Brain pericyte (primary cell): ENCODE results near the gene PEG3.

Experiments
- DNase-seq: peaks from one replicate; pipeline ENCODE4 v3.0.0-alpha.2; 2012; ENCODE audit warnings: low read depth, low spot score

PEG3 gene

DNA sequence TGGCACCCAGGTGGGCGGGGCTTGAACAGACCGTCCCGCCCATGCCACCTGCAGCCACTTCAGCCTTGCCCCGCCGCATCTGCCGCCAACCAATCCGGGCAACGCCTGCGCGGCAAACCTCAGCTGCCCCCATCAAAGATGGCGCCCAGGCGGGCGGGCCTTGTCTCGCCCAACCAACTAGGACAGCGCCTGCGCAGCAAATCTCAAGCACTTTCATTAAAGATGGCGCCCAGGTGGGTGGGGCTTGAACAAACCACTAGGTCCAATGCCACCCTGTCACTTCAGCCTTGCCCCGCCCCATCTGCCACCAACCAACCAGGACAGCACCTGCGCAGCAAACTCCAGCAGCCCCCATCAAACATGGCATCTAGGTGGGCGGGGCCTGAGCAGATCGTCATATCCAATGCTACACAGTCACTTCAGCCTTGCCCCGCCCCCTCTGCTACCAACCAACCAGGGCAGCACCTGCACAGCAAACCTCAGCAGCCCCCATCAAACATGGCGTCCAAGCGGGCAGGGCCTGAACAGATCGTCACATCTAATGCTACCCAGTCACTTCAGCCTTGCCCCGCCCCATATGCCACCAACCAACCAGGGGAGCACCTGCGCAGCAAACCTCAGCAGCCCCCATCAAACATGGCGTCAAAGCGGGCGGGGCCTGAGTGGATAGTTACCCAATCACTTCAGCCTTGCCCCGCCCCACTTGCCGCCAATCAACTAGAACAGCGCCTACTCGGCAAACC, 1.4 kb downstream of the PEG3 start:
- peak; percentile 84 for DNase-seq

DNA sequence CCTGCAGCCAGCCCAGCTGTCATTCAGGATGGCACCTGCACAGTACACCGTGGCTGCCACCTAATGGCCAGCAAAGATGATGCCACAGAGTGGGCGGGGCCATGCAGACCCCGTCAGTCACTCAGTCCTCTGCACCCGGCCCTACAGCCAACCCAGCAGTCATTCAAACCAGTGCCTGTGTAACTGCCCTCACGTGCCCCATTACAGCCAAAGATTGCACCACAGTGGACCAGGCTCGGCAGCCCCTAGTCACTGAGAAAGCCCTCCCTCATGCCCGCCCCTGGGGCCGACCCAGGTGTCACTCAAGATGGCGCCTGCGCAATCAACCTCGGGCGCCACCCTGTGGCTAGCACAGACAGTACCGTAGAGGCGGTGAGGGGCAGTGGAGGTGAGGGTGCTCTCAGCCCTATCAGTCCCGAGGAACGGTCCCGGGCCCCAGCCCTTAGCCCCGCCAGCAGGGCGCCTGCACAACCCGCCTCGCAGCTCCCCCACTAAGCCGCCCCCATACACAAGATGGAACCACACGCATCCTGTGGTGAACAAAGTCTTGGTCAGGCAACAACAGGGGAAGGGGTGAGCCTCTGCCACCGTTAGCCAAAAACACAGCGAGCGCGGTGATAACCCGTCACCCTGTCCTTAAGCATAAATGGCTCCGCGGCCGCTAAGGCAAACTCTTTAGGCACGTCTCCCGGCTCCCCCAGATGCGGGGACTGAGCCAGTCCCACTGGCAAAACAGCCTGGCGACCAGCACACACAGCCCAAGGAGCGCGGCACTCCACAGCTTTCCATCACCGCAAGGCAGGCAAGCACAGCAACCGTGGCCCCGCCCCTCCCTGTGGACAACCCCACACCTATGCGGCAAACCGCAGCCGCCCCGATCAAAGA, 2.3 kb downstream of the PEG3 start:
- DNase-seq: peak; percentile 17

DNA sequence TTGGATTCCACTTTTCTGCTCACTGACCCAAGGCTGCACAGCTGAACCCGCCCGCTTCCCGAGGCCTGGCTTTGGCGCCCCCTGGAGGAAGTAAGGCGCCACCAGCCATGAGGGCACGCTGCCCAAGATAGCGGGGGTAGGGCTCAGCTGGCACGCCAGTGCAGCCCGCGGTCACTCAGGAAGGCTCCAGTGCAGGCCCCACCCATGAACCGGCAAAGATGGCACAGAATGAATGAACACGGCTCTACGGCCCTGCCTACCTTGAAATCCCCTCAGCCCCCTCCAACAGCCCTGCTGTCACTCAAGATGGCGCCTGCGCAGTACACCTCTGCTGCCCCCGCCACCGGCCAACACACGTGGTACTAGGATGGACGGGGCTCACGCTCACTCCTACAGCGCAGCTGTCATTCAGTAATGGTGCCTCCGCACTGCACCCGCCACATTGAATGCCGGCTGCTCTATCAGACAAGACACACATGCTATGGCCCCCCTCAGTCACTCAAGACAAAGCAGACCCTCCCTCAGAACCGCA, 3.0 kb downstream of the PEG3 start:
- DNase-seq: no peak

DNA sequence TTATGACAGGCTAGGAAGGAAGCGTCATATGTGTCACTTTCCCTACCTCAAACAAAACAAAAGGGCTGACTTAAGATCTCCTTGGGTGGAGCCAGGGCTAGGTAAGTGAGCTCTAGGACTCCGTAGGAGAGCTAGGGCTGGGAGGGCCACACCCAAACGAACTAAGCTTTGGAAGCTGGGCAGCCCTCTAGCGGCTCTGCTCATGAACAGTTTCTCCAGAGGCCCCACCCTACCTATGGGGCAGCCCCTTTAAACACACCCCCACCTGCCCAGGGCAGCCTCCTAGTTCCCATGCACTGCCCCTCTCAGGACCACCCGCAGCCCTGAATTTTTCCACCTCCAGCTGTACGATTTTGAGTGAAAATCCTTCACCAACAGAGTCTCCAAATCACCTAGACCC, 3.5 kb downstream of the PEG3 start:
- DNase-seq: no peak

DNA sequence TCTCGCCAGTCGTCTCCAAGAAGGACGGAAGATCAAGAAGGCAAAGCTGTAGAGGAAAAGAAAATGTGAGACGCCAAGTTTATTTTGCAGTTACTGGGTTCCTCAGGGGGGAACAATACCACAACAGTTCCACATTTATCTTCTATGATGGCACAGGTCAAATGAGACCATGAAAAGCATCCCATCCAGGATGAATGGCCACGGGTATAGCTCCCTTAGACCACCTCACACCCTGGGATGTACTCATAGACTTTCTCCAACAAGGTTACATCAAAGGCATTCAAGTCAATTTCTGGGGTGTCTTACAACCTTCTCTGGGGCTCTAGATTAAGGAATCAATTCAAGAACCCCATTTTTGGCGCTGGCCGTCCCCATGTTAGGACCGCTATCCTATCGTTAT, 4.5 kb downstream of the PEG3 start:
- no peak for DNase-seq

DNA sequence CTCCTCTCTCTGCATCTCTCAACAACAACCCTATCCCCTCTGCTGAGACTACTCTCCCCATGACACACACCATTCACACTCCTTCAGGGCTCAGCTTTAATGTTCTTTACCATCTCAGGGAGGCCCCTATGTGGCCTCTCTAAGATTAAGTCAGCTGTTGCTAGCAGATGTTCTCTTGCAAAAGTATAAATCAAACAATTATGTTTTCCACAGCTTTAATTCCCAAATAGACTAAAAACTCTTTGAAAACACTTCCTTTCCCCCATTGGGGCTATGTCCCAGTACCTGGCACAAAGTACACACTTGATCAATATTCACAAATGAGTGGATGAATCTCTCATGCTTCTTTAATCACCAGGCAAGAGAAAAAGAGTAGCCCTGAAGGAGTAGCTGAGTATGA, 5.1 kb downstream of the PEG3 start:
- DNase-seq: no peak

DNA sequence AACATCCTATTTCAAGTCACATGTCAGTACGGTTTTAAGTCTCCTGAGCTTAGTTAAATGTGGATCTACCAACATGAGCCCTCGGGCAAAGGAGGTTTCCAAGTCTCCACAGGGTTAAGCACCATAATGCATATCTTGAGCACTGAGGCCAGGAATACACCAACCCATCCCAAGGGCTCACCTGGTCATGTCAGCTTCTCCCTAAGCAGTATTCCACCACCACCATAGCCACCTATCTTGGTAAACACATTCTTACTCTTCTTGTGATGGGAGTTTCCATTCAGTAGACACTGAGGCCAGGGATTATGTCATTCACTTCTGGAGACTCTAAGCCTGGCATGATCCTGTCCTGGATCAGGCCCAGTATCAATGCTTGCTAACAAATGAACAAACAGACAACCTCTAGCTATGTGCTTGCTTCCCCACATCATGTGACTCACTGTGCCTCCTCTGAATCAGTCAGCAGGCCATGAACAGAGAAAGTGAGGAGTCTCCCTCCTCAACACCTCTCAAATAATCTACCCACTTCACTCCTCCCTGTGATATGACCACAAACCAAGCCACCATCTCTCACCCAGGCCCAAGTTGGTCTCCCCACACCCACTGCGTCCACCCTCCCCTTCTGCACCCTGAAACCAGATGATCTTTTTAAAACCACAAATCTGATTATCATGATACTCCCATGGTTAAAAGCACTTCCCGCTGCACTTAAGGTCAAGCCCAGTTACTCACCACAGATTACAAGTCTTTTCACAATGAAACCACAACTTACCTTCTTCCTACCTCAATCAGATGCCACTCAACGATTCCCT, 5.8 kb downstream of the PEG3 start:
- DNase-seq: no peak

DNA sequence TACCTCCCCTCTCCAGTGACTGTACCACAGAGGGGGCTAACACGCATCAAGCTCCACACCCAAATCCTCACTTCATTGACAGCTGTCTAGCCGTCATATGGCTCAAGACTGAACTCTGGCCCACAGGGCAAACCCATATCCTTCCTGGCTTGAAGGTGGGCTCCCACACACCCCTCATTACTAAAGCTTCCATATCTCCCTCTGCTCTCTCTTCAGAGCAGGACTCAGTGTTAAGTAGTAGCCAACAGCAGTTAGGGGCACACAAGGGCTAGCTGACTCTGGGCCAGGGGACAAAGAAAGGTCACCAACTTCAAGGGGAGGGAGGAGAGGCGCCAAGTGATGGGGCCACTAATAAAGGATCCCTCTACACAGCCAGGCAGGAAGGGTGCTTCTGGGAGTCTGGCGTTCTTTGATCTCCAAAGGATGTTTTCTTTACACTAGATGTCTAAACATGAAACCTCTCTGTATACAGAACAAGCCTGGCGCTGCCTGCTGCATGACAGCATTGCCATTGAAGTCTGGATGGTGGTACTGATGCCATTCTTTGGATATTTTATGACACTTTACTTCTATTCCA, 8.1 kb downstream of the PEG3 start:
- DNase-seq: no peak

DNA sequence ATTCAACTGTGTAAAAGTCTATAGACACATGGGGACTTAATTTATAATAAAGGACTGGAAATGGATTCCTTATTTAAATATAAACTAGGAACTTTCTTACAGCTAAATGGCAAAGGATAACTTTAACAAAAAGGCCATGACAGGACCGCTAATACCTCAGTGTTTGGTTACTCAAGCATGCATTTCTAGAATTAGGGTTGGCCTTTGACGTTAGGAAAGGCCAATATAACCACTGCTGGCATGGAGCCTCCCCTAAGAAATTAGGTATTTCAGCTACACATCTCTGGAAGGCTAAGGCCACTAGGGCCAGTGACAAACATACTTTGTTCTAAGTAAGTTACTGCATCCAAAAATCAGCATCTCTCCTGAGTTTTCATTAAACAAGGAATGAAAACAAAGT, 9.3 kb downstream of the PEG3 start:
- DNase-seq: no peak

DNA sequence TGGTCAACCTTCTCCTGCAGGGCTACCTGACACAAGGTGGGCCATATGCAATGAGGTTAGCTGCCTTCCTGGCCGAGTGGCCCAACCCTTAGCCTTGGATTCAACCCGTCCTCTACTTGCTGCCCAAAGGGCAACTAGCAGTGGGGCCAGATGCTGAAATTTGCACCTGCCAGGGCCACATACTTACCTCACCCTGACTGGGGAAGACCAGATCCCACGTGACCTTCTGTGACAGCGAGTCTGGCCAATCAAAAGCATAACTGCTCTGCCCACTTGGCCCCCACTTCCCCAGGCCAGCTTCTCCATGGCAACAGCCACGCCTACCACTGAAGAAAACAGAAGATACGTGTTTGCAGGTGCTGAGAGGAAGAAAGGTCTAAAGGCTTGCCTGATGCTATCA, 10.9 kb downstream of the PEG3 start:
- DNase-seq: no peak

DNA sequence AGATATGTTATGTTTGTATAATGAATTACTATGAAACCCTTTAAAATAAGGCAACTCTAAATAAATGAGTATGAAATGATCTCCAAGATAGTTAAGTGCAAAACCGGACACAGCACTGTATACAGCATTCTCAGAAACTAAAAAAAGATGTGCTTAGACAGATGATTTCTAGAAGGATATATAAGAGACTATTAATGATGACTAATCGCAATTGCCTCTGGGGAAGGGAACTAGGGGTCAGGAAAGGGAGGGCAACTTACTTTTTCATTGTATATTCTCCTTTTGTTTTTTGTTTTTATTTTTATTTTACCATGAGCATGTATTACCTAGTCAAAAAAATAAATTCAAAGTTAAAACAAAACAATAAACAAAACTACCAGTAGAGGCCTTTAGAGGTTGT, 12.8 kb downstream of the PEG3 start:
- DNase-seq: no peak

DNA sequence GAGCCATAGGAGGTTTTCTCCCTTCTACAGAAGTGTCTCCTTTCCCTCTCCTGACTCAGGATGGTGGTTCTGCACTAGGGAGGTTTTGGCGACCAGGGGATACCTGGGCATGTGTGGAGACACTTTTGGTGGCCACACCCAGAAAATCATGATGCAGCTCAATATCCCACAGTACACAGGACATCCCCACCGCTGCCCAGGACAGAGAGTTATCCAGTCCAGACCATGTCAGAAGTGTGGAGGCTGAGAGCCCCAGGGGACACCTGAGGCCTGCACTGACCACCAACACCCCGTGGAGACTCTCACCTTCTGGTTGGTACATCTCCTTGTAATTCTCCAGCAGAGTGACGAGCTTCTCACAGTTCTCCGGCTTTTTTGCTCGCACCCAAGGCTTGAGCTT, 16.6 kb downstream of the PEG3 start:
- DNase-seq: no peak

DNA sequence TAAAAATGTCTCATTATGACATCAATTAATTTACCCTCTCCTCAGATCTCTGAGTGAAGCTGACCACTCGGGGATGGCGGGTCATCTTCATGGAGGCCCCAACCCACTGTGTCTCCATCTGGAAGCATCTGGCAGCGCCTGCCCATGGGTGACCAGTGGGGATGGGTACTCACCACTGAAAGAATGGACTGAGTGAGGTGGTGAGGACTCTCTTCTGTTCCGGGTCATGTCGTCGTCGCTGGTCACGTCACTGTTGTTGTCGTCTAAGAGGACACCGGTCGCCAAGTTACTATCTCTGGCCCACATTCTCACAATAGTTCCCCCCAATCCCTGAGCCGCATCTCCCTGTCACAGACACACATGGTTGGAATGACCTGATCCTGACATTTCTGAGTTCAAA, 17.1 kb downstream of the PEG3 start:
- no peak for DNase-seq

DNA sequence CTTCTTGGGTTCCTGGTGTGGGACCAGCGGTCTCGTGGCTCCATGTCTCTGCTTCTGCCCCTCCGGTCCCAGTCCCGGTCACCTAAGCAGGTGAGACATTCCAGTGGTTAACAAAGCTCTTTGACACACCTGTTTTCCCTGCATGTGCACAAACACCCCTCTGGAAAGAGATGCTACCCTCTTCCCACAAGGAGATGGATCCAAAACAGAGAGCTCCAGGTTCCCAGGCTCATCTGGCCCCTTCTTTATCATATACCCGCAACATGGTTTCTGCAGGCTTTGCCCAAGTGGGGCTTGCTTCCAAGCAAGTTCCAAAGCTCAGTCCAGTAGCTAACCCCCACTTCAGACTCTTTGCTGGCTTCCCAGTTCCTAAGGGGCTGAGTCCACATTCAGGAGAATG, 17.8 kb downstream of the PEG3 start:
- no peak for DNase-seq

DNA sequence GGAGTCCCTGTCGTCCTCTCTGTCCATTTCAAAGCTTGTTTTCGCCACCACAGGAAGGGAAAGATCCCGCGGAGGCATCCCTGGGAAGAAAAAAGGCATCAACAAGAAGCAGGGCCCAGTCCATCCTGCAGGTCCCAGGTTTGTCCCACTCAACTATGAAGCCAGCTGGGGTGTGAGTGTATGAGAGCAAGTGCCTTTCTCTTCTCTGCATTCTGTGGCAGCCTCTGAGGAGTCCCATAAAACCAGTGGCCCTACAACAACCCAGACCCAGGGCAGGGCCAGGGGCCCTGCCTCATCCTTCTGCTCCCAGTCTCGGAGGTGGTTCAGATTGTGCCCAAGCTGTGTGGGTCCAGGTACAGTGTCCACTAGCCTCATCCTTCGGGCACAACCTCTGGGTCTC, 18.9 kb downstream of the PEG3 start:
- DNase-seq: no peak

DNA sequence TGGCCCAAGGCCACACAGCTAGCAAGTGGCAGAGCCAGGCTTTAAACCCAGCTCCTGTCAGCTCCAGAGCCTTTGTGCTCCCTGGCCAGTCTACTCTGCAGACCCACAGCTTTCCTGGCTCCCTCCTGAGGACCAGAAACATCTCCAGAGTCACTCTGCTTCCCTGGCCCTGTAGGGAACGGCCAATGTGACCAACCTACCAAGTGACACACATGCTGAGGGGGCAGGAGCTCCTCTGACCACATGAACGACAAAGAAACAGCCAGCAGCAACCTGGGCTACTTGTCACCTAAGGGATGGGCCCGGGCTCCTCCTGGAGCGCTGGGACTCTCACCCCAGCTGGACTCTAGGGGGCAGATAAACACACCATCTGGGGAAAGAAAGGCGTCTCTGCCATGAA, 19.3 kb downstream of the PEG3 start:
- no peak for DNase-seq

DNA sequence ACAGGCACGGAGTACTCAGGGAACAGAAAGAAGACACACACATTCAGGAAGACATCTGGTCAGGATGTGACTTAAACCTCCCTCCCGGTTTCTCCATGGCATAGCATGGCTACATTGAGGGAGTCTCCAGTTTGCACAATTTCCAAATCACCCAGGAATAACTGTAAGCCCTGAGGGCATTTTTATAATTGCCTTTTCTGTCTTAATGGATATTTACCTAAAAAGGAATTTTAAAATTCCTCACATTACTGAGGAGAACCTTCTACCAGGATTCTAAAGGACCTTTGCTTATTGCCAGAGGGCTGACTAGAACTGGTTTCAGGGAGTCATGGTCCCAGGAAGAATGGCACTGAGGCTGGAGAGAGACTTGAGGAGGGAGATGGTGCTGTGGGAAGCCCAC, 21.4 kb downstream of the PEG3 start:
- no peak for DNase-seq

DNA sequence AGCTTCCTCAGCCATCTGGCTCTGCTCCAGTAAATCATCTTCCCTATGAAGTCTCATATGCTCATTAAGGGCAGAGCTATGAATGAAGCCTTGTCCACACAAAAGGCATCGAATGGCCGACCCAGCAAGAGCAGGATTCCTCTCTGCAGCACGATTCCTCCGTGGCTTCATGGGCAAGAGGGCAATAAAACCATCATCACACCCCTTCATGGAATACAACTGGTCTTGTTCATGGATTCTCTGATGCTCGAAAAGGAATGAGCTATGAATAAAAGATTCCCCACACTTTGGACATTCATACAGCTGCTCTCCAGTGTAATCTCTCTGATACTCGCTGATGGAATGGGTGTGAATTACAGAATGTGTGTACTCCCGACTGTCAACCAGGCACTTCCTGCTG, 25.9 kb downstream of the PEG3 start:
- no peak for DNase-seq

DNA sequence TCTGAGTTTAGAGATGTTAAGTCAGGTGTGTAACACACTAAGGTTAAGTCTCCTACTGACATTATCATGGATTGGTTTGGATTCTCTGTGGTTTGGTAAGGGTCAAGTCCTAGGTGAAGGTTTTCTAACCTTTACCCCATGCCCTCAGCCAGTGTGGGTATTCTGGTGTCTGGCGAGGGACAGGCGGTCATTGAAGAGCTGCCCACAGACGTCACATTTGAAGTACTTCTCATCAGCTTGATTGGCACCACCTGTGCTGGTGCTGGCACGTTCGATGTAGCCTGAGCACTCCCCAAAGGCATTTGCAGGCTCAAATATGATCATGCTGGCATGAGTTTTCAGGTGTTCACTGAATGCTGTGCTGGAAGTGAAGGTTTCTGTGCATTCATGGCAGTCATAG, 27.0 kb downstream of the PEG3 start:
- DNase-seq: no peak

DNA sequence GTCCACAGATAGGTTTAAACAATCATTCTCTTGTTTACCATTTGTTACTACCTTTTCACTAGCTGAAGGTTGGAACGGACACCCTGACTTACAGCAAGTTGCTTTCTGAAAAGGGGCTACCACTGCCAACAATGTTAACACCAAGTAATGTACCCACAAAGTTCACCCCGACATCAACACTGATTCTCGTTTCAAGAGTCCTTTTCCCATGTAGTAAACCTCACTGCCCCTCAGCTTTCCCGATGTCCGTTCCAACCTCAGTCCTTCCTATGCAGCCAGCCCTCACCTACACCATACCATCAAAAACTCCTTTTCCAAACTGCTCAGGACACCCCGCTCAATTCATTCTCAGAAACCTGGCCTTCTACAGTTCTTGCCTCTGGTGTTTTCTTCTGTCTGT, 29.0 kb downstream of the PEG3 start:
- no peak for DNase-seq

DNA sequence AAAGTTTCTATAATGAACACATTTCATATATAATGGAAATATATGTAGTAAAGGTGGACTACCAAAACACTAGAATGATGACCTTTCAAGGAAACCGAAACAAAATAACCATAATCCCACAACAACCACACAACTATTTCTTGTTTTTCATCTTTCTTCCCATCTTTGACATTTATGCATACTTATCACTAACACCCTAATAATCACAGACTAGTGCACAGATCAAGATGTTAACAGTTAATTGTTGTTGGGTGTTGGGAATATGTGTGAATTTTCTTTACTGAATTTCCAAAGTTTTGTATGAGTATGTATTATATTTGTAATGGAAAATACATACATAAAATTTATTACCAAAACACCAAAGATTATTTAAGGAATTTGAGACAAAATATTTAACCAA, 30.3 kb downstream of the PEG3 start:
- DNase-seq: no peak
